NT2/D1 (cell line): ENCODE measurements around the gene USP40.

ENCODE experiments used
- DNase-seq: peaks from one replicate; pipeline ENCODE4 v3.0.0-alpha.2; 2011; ENCODE audit warnings: low read depth, low spot score
- H3K27me3 ChIP-seq: 2 replicates; pipeline ENCODE4 v1.6.0; 2011; ENCODE audit warnings: mild to moderate bottlenecking; ENCODE audit not compliant: insufficient read length, insufficient read depth
- H3K36me3 ChIP-seq: 2 replicates; pipeline ENCODE4 v1.6.1; 2011; ENCODE audit warnings: mild to moderate bottlenecking, low read length, mixed read lengths; ENCODE audit not compliant: insufficient read depth, insufficient read length
- H3K4me1 ChIP-seq: 2 replicates; pipeline ENCODE4 v1.5.1; 2011; ENCODE audit not compliant: insufficient read depth, insufficient read length
- H3K4me3 ChIP-seq: 2 replicates; pipeline ENCODE4 v1.5.1; 2011; ENCODE audit warnings: low read depth; ENCODE audit not compliant: insufficient read length
- H3K9ac ChIP-seq: 2 replicates; pipeline ENCODE4 v1.6.0; 2011; ENCODE audit warnings: low read depth; ENCODE audit not compliant: insufficient read length
- H3K9me3 ChIP-seq: 2 replicates; pipeline ENCODE4 v1.5.1; 2011; ENCODE audit warnings: mild to moderate bottlenecking, low read length; ENCODE audit not compliant: insufficient read depth
- SUZ12 ChIP-seq: IDR thresholded peaks from 2 replicates; pipeline ENCODE4 v1.6.1; 2011; ENCODE audit not compliant: insufficient read length, insufficient read depth; ENCODE audit errors: extremely low read depth
- YY1 ChIP-seq: IDR thresholded peaks from 2 replicates; pipeline ENCODE4 v1.6.1; 2011; ENCODE audit not compliant: insufficient read length, insufficient read depth
- ZNF274 ChIP-seq: IDR thresholded peaks from 2 replicates; pipeline ENCODE4 v1.6.1; 2011; ENCODE audit warnings: mild to moderate bottlenecking, low read depth, low read length

USP40 gene

DNA sequence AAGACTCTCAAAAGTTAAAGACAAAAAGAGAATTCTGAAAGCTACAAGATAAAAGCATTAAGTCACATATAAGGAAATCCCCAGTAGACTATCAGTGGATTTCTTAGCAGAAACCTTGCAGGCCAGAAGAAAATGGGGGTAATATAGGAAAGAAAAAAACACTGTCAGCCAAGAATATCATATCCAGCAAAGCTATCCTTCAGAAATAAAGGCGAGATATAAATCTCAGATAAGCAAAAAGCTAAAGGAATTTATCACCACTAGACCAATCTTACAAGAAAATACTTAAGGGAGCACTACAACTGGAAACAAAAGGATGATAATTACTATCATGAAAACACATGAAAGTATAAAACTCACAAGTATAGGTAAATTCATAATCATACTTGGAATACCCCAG lies 63.1 kb downstream of the USP40 start:
- Histone ChIP-seq H3K27me3 (no peaks in the 10 kb centered on the region), H3K4me3 (no peak overlapping the region), H3K9me3 (peaks cover 25% of the 10 kb centered on the region), H3K36me3 (peaks cover 8% of the 10 kb centered on the region), H3K9ac (no peak overlapping the region), H3K4me1 (no peaks in the 10 kb centered on the region)
- DNase-seq = no peak
- TF ChIP-seq SUZ12 = no peak
- no peak for TF ChIP-seq YY1
- no peak for TF ChIP-seq ZNF274

DNA sequence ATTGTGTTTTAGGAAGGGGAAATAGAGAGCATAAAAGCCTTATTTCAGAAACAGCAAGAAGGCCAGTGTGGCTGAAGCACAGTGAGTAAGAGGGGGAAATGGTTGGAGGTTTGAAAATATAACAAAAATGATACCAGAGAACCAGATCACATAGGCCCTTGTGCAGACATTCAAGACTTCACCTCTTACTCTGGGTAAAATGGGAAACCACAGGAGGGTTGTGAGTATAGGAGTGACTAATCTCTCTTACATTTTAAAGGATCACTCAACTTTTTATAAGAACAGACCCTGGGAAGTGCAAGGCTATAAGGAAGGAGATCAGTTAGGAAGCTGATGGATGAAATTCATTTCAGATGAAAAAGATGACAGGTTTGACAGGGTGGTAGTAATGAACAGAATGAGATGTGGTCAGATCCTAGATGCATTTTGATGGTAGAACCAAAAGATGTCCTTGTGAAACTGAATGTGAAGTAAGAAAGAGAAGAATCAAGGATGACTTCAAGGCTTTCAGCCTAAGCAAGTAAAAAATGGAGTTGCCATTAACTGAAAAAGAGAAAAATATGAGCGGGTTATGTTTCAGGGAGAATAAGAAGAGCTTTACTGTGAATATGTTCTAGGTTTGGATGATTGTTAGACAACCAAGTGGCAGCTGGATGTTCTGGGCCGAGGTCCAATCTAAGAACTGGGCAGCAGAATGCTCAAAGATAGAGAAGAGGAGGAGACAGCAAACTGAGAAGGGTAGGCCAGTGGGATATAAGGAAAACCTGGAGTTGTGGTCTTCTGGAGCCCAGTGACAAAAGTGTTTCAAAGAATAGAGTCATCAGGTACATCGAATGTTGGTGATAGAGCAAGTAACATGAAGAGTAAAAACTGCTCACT lies 65.1 kb downstream of the USP40 start:
- DNase-seq = no peak
- Histone ChIP-seq H3K4me1 (no peaks in the 10 kb centered on the region), H3K4me3 (no peak overlapping the region), H3K9ac (no peak overlapping the region), H3K36me3 (peaks cover 12% of the 10 kb centered on the region), H3K27me3 (no peaks in the 10 kb centered on the region), H3K9me3 (peaks cover 25% of the 10 kb centered on the region)
- no peak for TF ChIP-seq YY1
- TF ChIP-seq SUZ12 = no peak
- no peak for TF ChIP-seq ZNF274

DNA sequence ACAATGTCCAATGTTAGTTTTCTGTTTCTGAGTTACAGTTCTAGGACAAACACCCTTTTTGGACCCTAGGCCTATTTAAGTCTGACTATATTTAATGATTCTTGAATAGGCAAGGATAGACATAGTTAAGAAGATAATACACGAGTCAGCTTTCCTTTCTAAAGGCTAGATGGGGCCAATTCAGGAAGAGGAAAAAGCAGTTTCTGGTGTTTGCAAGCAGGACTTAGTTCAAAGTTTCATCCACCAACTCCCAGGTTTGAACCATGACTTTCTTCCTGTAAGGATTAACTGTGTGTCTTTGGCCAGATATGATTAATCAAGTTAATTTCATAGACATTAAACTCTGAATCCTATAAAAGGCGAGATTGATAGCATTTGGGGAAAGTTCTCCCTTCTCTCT lies 66.7 kb downstream of the USP40 start:
- DNase-seq = no peak
- TF ChIP-seq ZNF274 (no peak), SUZ12 (no peak)

DNA sequence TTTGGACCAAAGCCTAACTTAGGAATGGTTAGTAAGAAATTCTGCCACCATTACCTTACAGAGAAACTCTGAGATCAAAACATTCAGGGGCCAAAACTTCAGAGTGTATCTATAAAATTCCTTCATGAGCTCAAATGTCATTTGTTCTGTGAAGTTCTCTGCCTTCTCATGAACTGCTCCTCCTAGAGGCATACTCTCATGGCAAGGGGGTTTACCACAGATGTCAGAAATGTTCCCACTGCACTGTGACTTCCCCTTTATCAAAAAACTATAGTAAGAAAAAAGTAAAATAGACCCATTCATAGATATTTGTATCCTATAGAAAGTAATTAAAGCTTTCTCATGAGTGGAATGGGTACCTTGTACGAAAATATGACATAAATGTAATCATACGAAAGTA lies 68.5 kb downstream of the USP40 start:
- no peaks in the 10 kb centered on the region for H3K27me3 ChIP-seq

More for the DNA sequence above, 66.7 kb downstream of the USP40 start:
- Histone ChIP-seq H3K27me3 (no peaks in the 10 kb centered on the region), H3K36me3 (peaks cover 12% of the 10 kb centered on the region), H3K4me1 (no peaks in the 10 kb centered on the region), H3K4me3 (no peak overlapping the region), H3K9ac (no peak overlapping the region), H3K9me3 (peaks cover 25% of the 10 kb centered on the region)

DNA sequence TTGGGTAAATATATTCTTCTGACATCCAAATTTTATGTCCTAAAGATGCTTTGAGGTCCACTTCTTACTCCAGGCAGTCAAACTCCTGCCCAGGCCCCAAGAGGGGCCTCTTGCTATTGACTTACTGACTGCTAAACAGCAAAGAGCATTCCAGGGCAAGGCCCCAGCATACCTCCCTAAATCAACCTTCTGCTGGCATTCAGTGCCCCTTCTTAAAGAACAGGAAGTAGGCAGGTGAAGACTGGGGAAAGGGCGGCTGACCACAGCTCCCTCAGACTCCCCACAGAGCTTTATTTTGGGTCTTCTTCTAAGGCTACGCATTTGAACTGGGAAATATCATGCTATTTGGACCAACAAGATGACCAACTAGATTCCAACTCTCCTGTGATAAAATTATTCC lies 68.9 kb downstream of the USP40 start:
- Histone ChIP-seq H3K27me3 (no peaks in the 10 kb centered on the region), H3K9me3 (0 out of 2 replicates have a peak, but pooled peaks cover 4% of the 10 kb centered on the region), H3K4me1 (no peaks in the 10 kb centered on the region), H3K9ac (no peak overlapping the region), H3K36me3 (peaks cover 15% of the 10 kb centered on the region), H3K4me3 (no peak overlapping the region)
- TF ChIP-seq SUZ12 (no peak), YY1 (no peak), ZNF274 (no peak)
- DNase-seq = no peak

More for the DNA sequence above, 68.5 kb downstream of the USP40 start:
- Histone ChIP-seq H3K9ac (no peak overlapping the region), H3K36me3 (peaks cover 12% of the 10 kb centered on the region), H3K9me3 (peaks cover 8% of the 10 kb centered on the region; the same call in 1 of the 2 replicates), H3K4me3 (no peak overlapping the region), H3K4me1 (no peaks in the 10 kb centered on the region)
- no peak for DNase-seq
- no peak for TF ChIP-seq SUZ12
- no peak for TF ChIP-seq ZNF274
- TF ChIP-seq YY1 = no peak

DNA sequence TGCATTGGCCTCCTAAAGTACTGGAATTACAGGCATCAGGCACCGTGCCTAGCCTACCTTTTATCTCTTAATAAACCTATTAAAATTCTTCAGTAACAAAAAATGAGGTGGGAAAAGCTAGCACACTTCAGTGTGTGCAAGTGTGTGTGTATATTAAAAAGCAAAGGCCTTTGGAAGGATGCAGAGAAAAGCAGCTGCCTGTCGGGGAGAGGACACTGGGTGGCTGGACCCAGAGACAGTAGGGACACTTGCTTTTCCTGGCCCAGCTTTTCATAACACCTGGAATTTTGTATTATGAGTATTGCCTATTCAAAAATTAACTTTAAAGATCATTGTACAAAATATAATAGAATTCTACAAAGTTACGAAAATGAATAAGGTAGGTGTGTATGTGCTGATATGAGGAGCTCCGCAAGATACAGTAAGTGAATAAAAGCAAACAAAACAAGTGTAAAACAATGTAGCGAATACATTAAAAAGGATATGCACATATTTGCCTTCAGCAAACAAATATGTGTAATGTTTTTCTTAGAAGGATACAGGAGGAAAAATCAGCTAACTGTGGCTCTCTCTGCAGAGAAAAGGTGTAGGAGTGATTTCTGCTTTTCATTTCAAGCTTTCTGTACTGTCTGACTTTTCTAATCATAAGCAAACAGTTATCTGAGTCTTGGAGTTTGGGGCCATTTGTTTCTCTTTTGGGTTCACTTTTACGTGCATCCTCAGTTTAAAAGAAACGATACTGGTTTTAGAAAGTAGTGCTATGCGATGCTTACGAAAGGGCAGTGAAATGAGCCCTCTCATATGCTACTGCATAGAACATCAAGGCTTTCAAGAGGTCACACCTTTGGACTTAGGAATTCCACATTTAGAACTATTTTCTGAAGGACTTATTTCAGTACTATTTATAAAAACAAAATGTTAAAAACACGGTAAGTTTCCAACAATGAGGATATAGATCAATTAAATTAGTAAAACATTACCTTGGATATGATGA lies 70.8 kb downstream of the USP40 start:
- TF ChIP-seq SUZ12 = no peak
- no peak for TF ChIP-seq YY1
- TF ChIP-seq ZNF274 = no peak
- Histone ChIP-seq H3K9me3 (no peaks in the 10 kb centered on the region), H3K9ac (no peak overlapping the region), H3K36me3 (peaks cover 23% of the 10 kb centered on the region), H3K27me3 (no peaks in the 10 kb centered on the region), H3K4me3 (no peak overlapping the region), H3K4me1 (no peaks in the 10 kb centered on the region)
- no peak for DNase-seq
